ENCODE results near the gene FGD2. TPM values are rescaled to one million over a fixed set of nuclear protein-coding genes. Genes with fewer than 3 reads are reported as not detected.

FGD2 gene
- total RNA-seq, 1 experiment from 2014 or later, result 0.10 TPM

DNA sequence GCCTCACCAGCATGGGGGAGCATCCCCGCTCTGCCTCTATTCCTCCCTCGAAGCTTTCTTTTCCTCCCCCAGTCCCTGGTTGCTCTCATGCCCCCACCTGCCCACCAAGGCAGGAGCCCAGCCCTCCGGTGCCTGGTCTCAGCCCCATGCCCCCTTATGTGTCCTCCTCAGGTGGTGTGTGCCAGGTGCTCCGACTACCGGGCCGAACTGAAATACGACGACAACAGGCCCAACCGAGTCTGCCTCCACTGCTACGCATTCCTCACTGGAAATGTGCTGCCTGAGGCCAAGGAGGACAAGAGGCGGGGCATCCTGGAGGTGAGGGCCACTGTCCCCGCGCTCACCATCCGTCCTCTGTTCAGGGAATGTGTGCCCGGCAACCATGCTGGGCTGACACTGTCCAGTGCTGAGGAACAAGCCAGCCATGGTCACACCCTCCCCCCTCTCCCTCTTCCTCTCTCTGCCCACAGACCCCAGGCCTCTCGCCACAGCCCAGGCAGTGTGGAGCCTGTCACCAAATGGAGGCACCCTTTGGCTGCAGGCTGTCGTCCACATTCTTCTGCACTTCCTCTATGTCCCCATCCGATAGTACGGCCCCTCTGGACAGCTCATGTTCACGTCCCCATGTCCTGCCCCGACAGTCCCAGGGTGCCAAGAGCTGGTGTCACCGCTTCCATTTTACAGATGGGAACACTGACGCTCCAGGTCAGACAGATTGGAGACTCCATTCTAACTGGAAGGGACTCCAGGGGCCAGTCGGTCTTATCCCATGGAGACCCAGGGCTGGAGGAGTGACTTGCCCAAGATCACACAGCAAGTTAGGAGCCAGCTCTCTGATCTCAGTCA lies 20.4 kb downstream of the FGD2 start (continued):
- TF ChIP-seq ZFX (IDR thresholded peaks at IDR 0.05) (no peak), SIN3A (IDR thresholded peaks at IDR 0.05; ENCODE audit: low read depth) (no peak), JUND (IDR thresholded peaks at IDR 0.05) (no peak), RAD21 (IDR thresholded peaks at IDR 0.05; ENCODE audit: low read depth) (no peak), ELF1 (IDR thresholded peaks at IDR 0.05; ENCODE audit: borderline replicate concordance, low read depth) (no peak), POLR2A (IDR thresholded peaks at IDR 0.05; ENCODE audit: borderline replicate concordance, extremely low read depth, insufficient read depth, insufficient read length) (no peak)

- no peak overlapping the region for H3K4me2 ChIP-seq (ENCODE audit: low read length)
- ATAC-seq (no peak), DNase-seq (ENCODE audit: low read depth, low spot score) (no peak)
- no peak overlapping the region for H3K27ac ChIP-seq (ENCODE audit: low read depth, low read length)
- no peaks in the 10 kb centered on the region for H4K20me1 ChIP-seq (ENCODE audit: insufficient read depth)
- TF ChIP-seq TCF7L2 (IDR thresholded peaks at IDR 0.05; ENCODE audit: borderline replicate concordance, extremely low read depth, insufficient read depth, insufficient read length) (no peak), ZNF274 (IDR thresholded peaks at IDR 0.05; ENCODE audit: low read depth, low read length) (no peak), RAD21 (IDR thresholded peaks at IDR 0.05; ENCODE audit: low read depth) (no peak), SRF (IDR thresholded peaks at IDR 0.05; ENCODE audit: low read depth) (no peak), EGR1 (IDR thresholded peaks at IDR 0.05; ENCODE audit: low read depth) (no peak), SP1 (IDR thresholded peaks at IDR 0.05; ENCODE audit: low read depth) (no peak), FOSL1 (IDR thresholded peaks at IDR 0.05; ENCODE audit: low read depth) (no peak), ELF1 (IDR thresholded peaks at IDR 0.05; ENCODE audit: borderline replicate concordance, low read depth) (no peak), CBX3 (IDR thresholded peaks at IDR 0.05; ENCODE audit: low read depth) (no peak), CEBPB (IDR thresholded peaks at IDR 0.05; ENCODE audit: low read depth) (no peak), SIN3A (IDR thresholded peaks at IDR 0.05; ENCODE audit: low read depth) (no peak), ZFX (IDR thresholded peaks at IDR 0.05) (no peak)
- TF ChIP-seq, protein P1, sequence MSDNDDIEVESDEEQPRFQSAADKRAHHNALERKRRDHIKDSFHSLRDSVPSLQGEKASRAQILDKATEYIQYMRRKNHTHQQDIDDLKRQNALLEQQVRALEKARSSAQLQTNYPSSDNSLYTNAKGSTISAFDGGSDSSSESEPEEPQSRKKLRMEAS (IDR thresholded peaks at IDR 0.05), result no peak
- TF ChIP-seq, protein P2, sequence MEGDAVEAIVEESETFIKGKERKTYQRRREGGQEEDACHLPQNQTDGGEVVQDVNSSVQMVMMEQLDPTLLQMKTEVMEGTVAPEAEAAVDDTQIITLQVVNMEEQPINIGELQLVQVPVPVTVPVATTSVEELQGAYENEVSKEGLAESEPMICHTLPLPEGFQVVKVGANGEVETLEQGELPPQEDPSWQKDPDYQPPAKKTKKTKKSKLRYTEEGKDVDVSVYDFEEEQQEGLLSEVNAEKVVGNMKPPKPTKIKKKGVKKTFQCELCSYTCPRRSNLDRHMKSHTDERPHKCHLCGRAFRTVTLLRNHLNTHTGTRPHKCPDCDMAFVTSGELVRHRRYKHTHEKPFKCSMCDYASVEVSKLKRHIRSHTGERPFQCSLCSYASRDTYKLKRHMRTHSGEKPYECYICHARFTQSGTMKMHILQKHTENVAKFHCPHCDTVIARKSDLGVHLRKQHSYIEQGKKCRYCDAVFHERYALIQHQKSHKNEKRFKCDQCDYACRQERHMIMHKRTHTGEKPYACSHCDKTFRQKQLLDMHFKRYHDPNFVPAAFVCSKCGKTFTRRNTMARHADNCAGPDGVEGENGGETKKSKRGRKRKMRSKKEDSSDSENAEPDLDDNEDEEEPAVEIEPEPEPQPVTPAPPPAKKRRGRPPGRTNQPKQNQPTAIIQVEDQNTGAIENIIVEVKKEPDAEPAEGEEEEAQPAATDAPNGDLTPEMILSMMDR (IDR thresholded peaks at IDR 0.05 in 2 of 3, conservative IDR thresholded peaks at IDR 0.05 in 1 of 3; ENCODE audit: borderline replicate concordance in 1 of 3, insufficient read depth in 1 of 3, low read depth in 2 of 3, low read length in 2 of 3), result no peak
- TF ChIP-seq, protein P3, sequence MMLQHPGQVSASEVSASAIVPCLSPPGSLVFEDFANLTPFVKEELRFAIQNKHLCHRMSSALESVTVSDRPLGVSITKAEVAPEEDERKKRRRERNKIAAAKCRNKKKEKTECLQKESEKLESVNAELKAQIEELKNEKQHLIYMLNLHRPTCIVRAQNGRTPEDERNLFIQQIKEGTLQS (IDR thresholded peaks at IDR 0.05), result no peak
- no peaks in the 10 kb centered on the region for H3K9me2 ChIP-seq (ENCODE audit: insufficient read depth)
- ChIA-PET RAD21 (ENCODE audit: low non-redundant PET in 1 of 2, low total read pairs in 2 of 2, uncharacterized antibody in 2 of 2, unreplicated experiment in 2 of 2) (no interaction called here), CTCF (interaction anchor here (1.4 to 13.9 kb wide), 5 partner anchors 8 to 183 kb away, joined by 3 to 331 read pairs (median 26); no protein-coding TSS in a partner anchor), POLR2A (interaction anchor here (0.8 kb wide), 1 partner anchor 29 kb away, joined by 3 read pairs; no protein-coding TSS in a partner anchor)
- H3K4me3 ChIP-seq (replicated peaks in 1 of 2; ENCODE audit: low read depth in 1 of 2, low read length in 2 of 2), result no peak overlapping the region
- H3K4me1 ChIP-seq (ENCODE audit: control insufficient read depth in 1 of 2, insufficient read depth in 2 of 2, low read length in 2 of 2), result peaks cover 31 to 52% of the 10 kb centered on the region in 2 experiments
- H2AFZ ChIP-seq (ENCODE audit: low read depth, low read length, poor library complexity, severe bottlenecking), result no peak overlapping the region
- H3K9ac ChIP-seq (ENCODE audit: low read length), result no peak overlapping the region
- no peaks in the 10 kb centered on the region for H3K27me3 ChIP-seq (ENCODE audit: insufficient read depth, low read length)
- no peaks in the 10 kb centered on the region for H3K36me3 ChIP-seq (ENCODE audit: control insufficient read depth in 1 of 2, insufficient read depth in 2 of 2, low read length in 2 of 2)
- intact Hi-C loops (cut with micrococcal nuclease), result no loop called here
- peaks cover 0 to 6% of the 10 kb centered on the region in 2 experiments; a peak in 1 of 4 replicates for H3K9me3 ChIP-seq (ENCODE audit: control insufficient read depth in 1 of 2, insufficient read depth in 1 of 2, low read depth in 1 of 2, low read length in 2 of 2)
- H3K79me2 ChIP-seq (ENCODE audit: insufficient read depth, low read length), result no peaks in the 10 kb centered on the region
- no TSS peak for BruUV-seq (replicated peaks)
Measured at GRCh38 chr6:37027036-37027720, 21.7 kb downstream of the FGD2 start.
